Activated CD8-positive, alpha-beta memory T cell treated with anti-CD3 and anti-CD28 coated beads, Interleukin-2, amount 50 U/mL, for 48 hours (primary cell): Measurements from ENCODE around the gene RIPOR2.
"Not testable (repeated sequence)": the region's sequence is repeated elsewhere in the genome, so short reads cannot be mapped to it uniquely, and the experiment has no call there.

Source experiments
- DNase-seq: peaks from one replicate; pipeline ENCODE4 v3.0.0-alpha.2; 2020

The RIPOR2 gene

GRCh38 chr6:24901698-24902328, 33.9 kb downstream of the RIPOR2 start:
- DNase-seq, result no peak

DNA sequence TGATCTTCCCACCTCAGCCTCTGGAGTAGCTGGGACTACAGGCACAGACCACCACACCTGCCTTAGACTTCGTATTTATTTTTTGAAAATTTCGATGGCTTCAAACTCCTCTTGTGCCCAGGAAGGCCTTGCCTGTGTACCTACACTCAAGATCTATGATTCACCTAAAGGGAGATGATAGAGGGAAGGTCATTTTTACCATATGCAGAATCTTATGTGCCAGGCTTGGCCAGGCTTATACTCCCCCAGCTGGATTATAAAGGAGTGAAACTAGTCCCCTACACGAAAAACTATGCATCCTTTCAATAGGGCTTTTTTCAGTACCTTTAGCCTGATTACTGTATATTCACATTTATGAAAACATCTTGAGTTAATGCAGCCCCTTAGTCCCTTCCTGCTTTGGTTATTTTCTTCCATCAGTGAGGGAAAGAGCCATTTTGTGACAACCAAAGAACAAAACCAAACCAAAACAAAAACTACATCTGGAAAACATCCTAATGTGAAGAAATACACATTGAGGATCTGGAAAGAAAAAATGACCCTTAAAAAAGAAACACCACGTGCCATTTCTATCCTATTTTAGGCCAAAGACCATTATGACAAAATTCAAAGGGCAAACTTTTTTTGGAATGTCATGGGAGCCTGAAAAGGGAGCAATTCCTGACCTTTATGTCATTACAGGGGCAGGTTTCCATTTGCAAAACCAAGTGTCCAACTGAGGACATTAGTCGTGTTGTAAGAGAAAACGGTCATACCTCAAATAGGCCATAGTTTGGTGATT, 34.7 kb downstream of the RIPOR2 start:
- no peak for DNase-seq

GRCh38 chr6:24899997-24900325, 35.8 kb downstream of the RIPOR2 start:
- DNase-seq, result no peak

DNA sequence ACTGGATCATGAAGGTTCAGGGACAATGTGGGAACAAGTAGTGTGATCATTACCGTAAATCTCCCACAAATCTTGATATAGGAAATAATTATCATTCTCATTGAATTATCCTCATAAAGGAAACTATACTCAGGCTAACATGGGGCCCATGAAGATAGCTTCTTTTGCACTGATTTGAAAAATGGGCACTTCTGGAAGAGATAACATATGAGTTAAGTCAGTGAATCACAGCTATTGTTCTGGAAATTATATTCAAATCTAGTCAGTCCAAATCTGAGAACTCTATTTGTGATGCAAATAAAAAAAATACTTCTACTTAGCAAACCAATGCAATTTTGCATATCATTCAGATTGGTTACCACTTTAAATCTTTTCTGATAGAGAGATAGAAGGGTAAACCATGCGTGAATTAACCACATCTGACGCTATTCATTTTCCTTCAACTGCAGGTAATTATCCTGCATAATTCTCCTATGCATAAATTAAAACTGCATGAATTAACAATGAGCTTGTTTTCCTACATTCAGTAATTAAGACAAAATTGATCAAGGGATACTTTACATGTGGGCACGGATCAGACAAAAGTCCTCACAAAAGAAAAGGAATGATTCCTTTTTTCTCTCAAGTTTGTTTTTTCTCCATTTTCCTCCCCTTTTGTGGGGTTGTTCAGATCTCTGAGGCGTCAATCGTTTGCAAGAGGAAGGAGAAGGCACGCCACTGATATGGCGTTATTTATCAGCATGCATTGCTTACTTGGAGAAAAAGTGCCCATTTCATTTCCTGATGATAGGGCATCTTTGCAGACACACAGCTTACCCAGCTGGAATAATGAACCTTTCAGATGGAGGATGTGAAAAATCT, 36.4 kb downstream of the RIPOR2 start:
- no peak for DNase-seq

GRCh38 chr6:24898676-24899075, 37.1 kb downstream of the RIPOR2 start:
- DNase-seq, result no peak

DNA sequence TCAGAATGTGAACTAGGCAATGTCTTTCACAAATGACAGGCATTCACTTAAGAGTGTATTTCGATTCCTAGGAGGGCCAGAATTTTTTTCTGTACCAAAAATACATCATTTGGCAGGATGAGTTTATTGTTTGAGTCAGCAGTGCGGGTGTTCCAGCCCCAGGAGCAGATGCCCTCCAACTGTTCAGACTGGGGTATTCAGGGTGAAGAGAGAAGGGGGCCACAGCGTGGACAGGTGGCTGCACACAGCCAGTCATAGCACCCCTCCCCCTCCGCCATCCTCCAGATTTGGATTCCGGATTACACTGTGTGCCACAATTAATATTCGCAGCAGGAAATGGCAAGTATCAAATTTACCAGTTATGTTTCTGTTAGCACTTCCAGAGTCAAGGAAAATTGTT, 38.6 kb downstream of the RIPOR2 start:
- DNase-seq, result no peak

DNA sequence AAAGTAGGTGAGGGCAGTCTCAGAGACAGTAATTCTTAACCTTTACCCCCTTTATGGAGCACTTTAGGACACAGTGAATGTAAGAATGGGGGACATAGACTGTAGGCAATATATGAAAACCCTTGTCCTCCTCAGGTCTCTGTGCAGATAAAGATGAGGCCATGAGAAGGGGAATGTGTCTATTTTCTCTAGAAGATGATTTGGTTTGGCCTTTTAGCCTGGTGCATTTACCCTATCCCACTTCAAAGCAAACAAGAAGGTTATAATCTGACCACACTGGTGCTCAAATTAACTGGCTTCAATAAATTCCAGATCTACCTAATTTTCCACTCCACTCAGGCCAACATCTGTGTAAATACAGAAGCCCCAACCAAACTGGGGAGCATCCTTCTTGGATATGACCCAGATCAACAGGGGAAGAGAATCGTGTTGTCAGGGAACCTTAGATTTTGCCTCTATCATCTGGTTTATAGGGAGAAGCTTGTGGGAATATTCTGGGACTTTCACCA, 42.4 kb downstream of the RIPOR2 start:
- DNase-seq, result no peak

GRCh38 chr6:24891004-24891403, 44.8 kb downstream of the RIPOR2 start:
- DNase-seq, result no peak

GRCh38 chr6:24890471-24890870, 45.3 kb downstream of the RIPOR2 start:
- DNase-seq, result no peak

DNA sequence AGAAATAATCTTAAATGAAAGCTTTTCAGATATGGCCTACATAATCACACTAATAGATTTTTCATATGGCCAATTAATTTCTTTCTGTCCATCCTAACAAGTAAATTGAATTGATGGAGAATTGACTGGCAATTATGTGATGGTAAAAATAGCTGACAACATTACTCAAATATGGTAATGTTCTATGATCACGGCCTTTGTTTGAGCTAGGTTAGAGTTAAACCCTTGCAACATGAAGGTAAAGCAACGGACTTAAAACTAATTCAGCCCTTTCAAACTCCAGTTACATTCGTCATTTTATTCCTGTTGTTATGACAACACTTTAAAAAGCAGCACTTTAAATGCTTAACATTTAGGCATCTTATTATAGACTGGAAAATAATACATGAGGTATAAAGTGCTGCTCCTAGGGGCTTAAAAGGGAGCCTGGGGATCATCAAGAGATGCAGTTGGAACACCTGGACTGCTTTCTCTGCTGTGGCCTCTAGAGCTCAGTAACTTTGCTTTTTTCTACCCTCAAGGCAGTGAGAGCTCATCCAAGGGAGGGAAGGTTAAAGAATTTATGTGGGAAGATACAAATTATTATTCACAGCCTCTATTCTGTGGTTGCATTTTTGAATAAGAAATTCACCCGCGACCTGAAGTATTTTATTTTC, 46.9 kb downstream of the RIPOR2 start:
- DNase-seq, result no peak

GRCh38 chr6:24887545-24888140, 48.1 kb downstream of the RIPOR2 start:
- no peak for DNase-seq

- DNase-seq, result no peak
Measured at GRCh38 chr6:24883618-24884017, 52.1 kb downstream of the RIPOR2 start.

GRCh38 chr6:24882835-24883555, 52.8 kb downstream of the RIPOR2 start:
- no peak for DNase-seq

- no peak for DNase-seq
Measured at GRCh38 chr6:24882295-24882694, 53.5 kb downstream of the RIPOR2 start.

DNA sequence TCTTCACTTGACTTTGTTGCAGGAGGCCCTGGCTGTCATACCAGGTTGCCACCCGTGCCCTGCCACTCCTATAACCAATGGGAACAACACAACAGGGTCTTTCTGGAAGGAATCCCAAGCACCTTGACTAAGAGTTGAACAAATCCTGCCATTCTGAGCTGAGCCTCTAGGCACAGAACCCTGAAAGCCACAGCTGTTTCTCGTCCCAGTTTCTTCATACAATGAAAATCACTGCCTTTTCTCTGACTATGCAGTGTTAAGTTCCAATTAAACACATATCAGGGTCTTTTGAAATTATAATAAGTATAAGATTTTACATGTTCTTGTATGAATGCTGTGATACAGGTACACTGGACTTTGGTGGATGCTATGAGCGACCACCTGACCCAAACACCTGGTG, 54.4 kb downstream of the RIPOR2 start:
- DNase-seq, result no peak

GRCh38 chr6:24880451-24880850, 55.3 kb downstream of the RIPOR2 start:
- no peak for DNase-seq

GRCh38 chr6:24879351-24879750, 56.4 kb downstream of the RIPOR2 start:
- no peak for DNase-seq

GRCh38 chr6:24877747-24878146, 58.0 kb downstream of the RIPOR2 start:
- DNase-seq, result not testable (repeated sequence)

DNA sequence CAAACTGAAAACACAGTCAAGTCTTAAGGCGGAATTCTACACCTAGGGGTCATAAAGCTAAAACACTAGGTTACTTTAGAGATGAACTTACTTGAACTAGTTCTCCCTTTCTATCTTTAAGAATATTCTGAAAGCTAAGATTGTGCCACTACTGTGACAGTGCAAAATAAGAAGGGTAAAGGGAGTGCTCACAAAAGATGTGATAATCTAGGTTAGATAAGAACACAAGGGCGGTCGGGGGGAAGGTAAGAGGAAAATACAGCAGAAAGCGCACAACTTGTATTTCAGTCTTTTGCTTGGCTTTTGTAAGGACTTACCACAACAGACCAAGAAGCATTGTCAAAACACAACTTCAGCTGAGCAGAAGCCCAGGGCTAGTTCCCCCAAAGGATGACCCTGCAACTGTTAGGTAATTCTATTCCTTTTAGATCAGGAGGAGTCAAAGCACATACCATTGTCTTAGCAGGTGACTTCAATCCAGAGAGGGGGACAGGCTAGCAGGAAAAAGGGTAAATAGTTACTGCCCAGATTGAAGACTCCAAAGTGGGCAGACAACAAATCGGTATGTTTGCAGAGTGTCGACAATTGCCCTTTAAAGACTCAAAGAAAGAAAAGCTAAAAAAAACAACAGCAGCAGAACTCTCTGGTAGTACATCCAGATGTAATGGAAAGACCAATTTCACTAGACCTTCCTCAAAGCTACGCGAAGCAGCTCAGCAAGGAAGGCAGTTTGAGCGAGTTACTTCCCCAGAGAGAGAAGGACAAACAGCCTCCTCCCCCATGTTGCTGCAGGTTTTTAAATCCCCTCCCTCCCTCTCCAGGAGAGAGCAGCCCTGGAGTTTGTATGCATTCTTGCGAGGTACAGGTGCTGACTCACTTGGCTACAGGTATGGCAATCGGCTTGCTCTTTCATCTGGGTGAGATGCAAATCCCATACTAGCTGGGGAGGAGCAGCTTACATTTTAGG, 59.0 kb downstream of the RIPOR2 start:
- no peak for DNase-seq

GRCh38 chr6:24875534-24875901, 60.2 kb downstream of the RIPOR2 start:
- no peak for DNase-seq
